Activated CD4-positive, alpha-beta memory T cell treated with anti-CD3 and anti-CD28 coated beads for 36 hours (primary cell): ENCODE results near the gene RAB3D. TPM values are rescaled to one million over a fixed set of nuclear protein-coding genes. Genes with fewer than 3 reads are reported as not detected.
"Not testable (repeated sequence)": the region's sequence is repeated elsewhere in the genome, so short reads cannot be mapped to it uniquely, and the experiment has no call there.

Experiments
- CTCF ChIA-PET: fragments of 350-600 bp; sonication (Branson Sonifier 250); formaldehyde crosslinking; loops from one replicate; lab custom pipeline; 2021; ENCODE audit warnings: antibody characterized with exemption, inconsistent platforms; lab: Charles Lee
- POLR2A ChIA-PET: fragments of 350-600 bp; sonication (Branson Sonifier 250); formaldehyde crosslinking; loops from one replicate; lab custom pipeline; 2021; ENCODE audit warnings: antibody characterized with exemption; lab: Charles Lee
- DNase-seq: peaks from one replicate; pipeline ENCODE4 v3.0.0-alpha.2; 2020
- H3K27ac Mint-ChIP-seq: one replicate; pipeline ENCODE4 v1.8.0; 2021; ENCODE audit warnings: mixed read lengths
- H3K27me3 Mint-ChIP-seq: one replicate; pipeline ENCODE4 v1.8.0; 2021; ENCODE audit warnings: mixed read lengths
- H3K36me3 Mint-ChIP-seq: one replicate; pipeline ENCODE4 v1.8.0; 2021; ENCODE audit warnings: mixed read lengths
- H3K4me1 Mint-ChIP-seq: one replicate; pipeline ENCODE4 v1.8.0; 2021; ENCODE audit warnings: low read depth, mixed read lengths
- H3K4me3 Mint-ChIP-seq: one replicate; pipeline ENCODE4 v1.8.0; 2021; ENCODE audit warnings: mild to moderate bottlenecking, mixed read lengths
- H3K9me3 Mint-ChIP-seq: one replicate; pipeline ENCODE4 v1.8.0; 2021; ENCODE audit warnings: mixed read lengths
- intact Hi-C: fragments of 100-400 bp; cut with micrococcal nuclease; formaldehyde crosslinking; loops from one replicate; pipeline ENCODE4 v1.15.1; 2023
- total RNA-seq, 2 experiments: library from RNA; stranded (reverse); gene quantifications; one replicate each; pipeline ENCODE4 v1.2.3, GENCODE V29; 2021

Gene RAB3D
- total RNA-seq, 2 experiments from 2014 or later, result 12.5 to 14.4 TPM

DNA sequence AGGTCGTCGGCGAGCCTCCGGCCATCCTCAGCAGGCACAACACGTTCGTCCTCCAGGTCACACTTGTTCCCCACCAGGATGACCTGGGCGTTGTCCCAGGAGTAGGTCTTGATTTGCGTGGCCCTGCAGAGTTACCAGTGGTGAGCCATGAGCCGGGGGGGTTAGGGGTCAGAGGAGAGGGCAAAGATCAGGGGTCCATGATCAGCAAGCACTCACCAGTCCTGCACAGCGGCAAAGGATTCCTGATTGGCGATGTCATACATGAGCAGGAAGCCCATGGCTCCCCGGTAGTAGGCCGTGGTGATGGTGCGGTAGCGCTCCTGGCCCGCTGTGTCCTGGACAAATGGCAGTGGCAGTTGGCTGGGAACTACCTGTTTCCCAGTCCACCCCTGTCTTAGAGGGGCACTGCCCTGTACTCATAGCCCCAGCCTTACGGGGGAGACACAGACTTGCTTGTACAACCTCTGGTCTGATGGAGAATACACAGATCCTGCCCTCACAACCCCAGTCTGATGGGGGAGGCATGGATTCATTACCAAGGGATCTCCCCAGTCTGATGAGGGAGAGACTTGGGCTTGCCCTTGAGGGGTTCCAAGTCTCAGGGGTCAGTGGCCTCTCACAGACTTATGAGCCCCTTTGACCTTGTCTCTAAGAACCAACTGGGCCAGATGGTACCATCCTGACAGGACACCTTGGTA is 3.9 kb downstream of the RAB3D start:
- H3K27ac Mint-ChIP-seq, result no peak overlapping the region
- peaks cover 20% of the 10 kb centered on the region for H3K4me1 Mint-ChIP-seq
- ChIA-PET CTCF (no interaction called here), POLR2A (no interaction called here)
- H3K27me3 Mint-ChIP-seq, result no peaks in the 10 kb centered on the region
- no peak for DNase-seq
- peaks cover 27% of the 10 kb centered on the region for H3K36me3 Mint-ChIP-seq
- intact Hi-C loops, result no loop called here
- no peak overlapping the region for H3K4me3 Mint-ChIP-seq
- peaks cover 3% of the 10 kb centered on the region for H3K9me3 Mint-ChIP-seq

GRCh38 chr19:11333838-11334237 is 5.6 kb downstream of the RAB3D start:
- CTCF ChIA-PET, DNase-seq, intact Hi-C loops, H3K9me3 Mint-ChIP-seq, POLR2A ChIA-PET, H3K27ac Mint-ChIP-seq, H3K27me3 Mint-ChIP-seq, H3K4me3 Mint-ChIP-seq: not testable (repeated sequence)
- Mint-ChIP-seq H3K36me3 (peaks cover 30% of the 10 kb centered on the region), H3K4me1 (peaks cover 16% of the 10 kb centered on the region)

- POLR2A ChIA-PET, result interaction anchor here (0.6 kb wide), 1 partner anchor 11 kb away, joined by 4 read pairs; no protein-coding TSS in a partner anchor
- H3K27me3 Mint-ChIP-seq, result no peaks in the 10 kb centered on the region
- intact Hi-C loops, result no loop called here
- H3K27ac Mint-ChIP-seq, result no peak overlapping the region
- H3K4me1 Mint-ChIP-seq, result peaks cover 9% of the 10 kb centered on the region
- DNase-seq, result no peak
- CTCF ChIA-PET, result no interaction called here
- H3K4me3 Mint-ChIP-seq, result no peak overlapping the region
- H3K36me3 Mint-ChIP-seq, result peaks cover 30% of the 10 kb centered on the region
- H3K9me3 Mint-ChIP-seq, result peaks cover 3% of the 10 kb centered on the region
Observed at GRCh38 chr19:11332822-11333221, 6.6 kb downstream of the RAB3D start.

GRCh38 chr19:11331502-11331901 is 8.0 kb downstream of the RAB3D start:
- intact Hi-C loops, result no loop called here
- Mint-ChIP-seq H3K27ac (no peak overlapping the region), H3K9me3 (peaks cover 3% of the 10 kb centered on the region), H3K4me1 (no peaks in the 10 kb centered on the region), H3K36me3 (peaks cover 30% of the 10 kb centered on the region), H3K4me3 (no peak overlapping the region), H3K27me3 (no peaks in the 10 kb centered on the region)
- POLR2A ChIA-PET, result no interaction called here
- CTCF ChIA-PET, result interaction anchor here (0.6 to 2.4 kb wide), 3 partner anchors 50 to 205 kb away, joined by 3 to 7 read pairs (median 3); no protein-coding TSS in a partner anchor
- DNase-seq, result no peak

- CTCF ChIA-PET, result interaction anchor here (2.4 kb wide), 1 partner anchor 51 kb away, joined by 7 read pairs; no protein-coding TSS in a partner anchor
- POLR2A ChIA-PET, result no interaction called here
- no peak for DNase-seq
- Mint-ChIP-seq H3K27me3 (no peaks in the 10 kb centered on the region), H3K9me3 (no peaks in the 10 kb centered on the region), H3K27ac (no peak overlapping the region), H3K4me1 (no peaks in the 10 kb centered on the region), H3K4me3 (no peak overlapping the region), H3K36me3 (peaks cover 16% of the 10 kb centered on the region)
- intact Hi-C loops, result no loop called here
Observed at GRCh38 chr19:11330127-11330526, 9.3 kb downstream of the RAB3D start.

GRCh38 chr19:11325544-11325943 is 13.9 kb downstream of the RAB3D start:
- intact Hi-C loops, result no loop called here
- H3K36me3 Mint-ChIP-seq, result peaks cover 5% of the 10 kb centered on the region
- ChIA-PET CTCF (interaction anchor here (1.0 kb wide), 1 partner anchor 55 kb away, joined by 3 read pairs; no protein-coding TSS in a partner anchor), POLR2A (no interaction called here)
- H3K4me1 Mint-ChIP-seq, result peaks cover 13% of the 10 kb centered on the region
- no peaks in the 10 kb centered on the region for H3K27me3 Mint-ChIP-seq
- H3K27ac Mint-ChIP-seq, result no peak overlapping the region
- H3K9me3 Mint-ChIP-seq, result no peaks in the 10 kb centered on the region
- DNase-seq, result no peak
- H3K4me3 Mint-ChIP-seq, result no peak overlapping the region

- intact Hi-C loops, result no loop called here
- Mint-ChIP-seq H3K4me3 (no peak overlapping the region), H3K4me1 (peaks cover 13% of the 10 kb centered on the region)
Observed at GRCh38 chr19:11324748-11325389, 14.6 kb downstream of the RAB3D start.

GRCh38 chr19:11324079-11324661 is 15.3 kb downstream of the RAB3D start:
- Mint-ChIP-seq H3K9me3 (no peaks in the 10 kb centered on the region), H3K4me1 (peaks cover 13% of the 10 kb centered on the region), H3K27ac (peak overlapping the region; percentile 86), H3K27me3 (no peaks in the 10 kb centered on the region), H3K4me3 (peak overlapping the region; percentile 54), H3K36me3 (peaks cover 2% of the 10 kb centered on the region)
- intact Hi-C loops, result no loop called here
- peak; percentile 73 for DNase-seq
- ChIA-PET POLR2A (interaction anchor here (0.6 to 1.0 kb wide), 2 partner anchors 22 to 30 kb away, joined by 3 to 5 read pairs; partner anchors contain the start of genes CCDC159 and TMEM205), CTCF (interaction anchor here (1.0 to 1.2 kb wide), 2 partner anchors 57 to 80 kb away, joined by 3 read pairs; no protein-coding TSS in a partner anchor)

More at GRCh38 chr19:11324748-11325389, 14.6 kb downstream of the RAB3D start:
- POLR2A ChIA-PET, result interaction anchor here (0.6 kb wide), 1 partner anchor 31 kb away, joined by 5 read pairs; no protein-coding TSS in a partner anchor
- no peak for DNase-seq
- Mint-ChIP-seq H3K27me3 (no peaks in the 10 kb centered on the region), H3K36me3 (peaks cover 2% of the 10 kb centered on the region), H3K9me3 (no peaks in the 10 kb centered on the region), H3K27ac (peak overlapping the region; percentile 86)
- CTCF ChIA-PET, result interaction anchor here (1.0 to 1.2 kb wide), 2 partner anchors 56 to 81 kb away, joined by 3 read pairs; no protein-coding TSS in a partner anchor

DNA sequence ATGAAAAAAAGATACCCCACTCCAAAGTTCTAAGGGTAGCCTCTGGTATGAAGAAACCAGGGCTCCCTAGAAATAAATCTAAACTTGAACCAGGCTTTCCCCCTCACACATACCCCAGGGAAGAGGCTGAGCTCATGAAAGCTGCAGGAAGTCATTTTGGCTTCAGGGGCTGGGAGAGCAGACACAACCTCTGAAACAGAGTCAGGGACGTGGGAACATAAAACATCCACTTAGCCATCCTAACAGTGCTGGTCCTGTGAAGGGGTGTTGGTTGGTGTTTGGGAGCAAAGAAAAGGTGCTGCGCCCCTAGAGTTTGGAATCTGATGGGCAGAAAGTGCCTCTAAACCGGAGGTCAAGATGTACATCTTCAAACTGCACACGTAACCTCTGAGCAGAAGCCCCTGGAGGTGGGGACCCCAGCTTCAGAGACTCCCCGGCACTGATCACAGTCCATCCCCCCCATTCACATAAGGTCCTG is 15.8 kb downstream of the RAB3D start:
- Mint-ChIP-seq H3K36me3 (peaks cover 2% of the 10 kb centered on the region), H3K27ac (peak overlapping the region; percentile 86), H3K4me1 (peaks cover 13% of the 10 kb centered on the region), H3K4me3 (peak overlapping the region; percentile 54), H3K27me3 (no peaks in the 10 kb centered on the region), H3K9me3 (no peaks in the 10 kb centered on the region)
- intact Hi-C loops, result no loop called here
- DNase-seq, result no peak
- ChIA-PET POLR2A (interaction anchor here (1.0 kb wide), 1 partner anchor 23 kb away, joined by 3 read pairs; the partner anchor contains the start of genes CCDC159 and TMEM205), CTCF (interaction anchor here (1.2 to 1.7 kb wide), 2 partner anchors 58 to 80 kb away, joined by 3 to 5 read pairs; no protein-coding TSS in a partner anchor)

DNA sequence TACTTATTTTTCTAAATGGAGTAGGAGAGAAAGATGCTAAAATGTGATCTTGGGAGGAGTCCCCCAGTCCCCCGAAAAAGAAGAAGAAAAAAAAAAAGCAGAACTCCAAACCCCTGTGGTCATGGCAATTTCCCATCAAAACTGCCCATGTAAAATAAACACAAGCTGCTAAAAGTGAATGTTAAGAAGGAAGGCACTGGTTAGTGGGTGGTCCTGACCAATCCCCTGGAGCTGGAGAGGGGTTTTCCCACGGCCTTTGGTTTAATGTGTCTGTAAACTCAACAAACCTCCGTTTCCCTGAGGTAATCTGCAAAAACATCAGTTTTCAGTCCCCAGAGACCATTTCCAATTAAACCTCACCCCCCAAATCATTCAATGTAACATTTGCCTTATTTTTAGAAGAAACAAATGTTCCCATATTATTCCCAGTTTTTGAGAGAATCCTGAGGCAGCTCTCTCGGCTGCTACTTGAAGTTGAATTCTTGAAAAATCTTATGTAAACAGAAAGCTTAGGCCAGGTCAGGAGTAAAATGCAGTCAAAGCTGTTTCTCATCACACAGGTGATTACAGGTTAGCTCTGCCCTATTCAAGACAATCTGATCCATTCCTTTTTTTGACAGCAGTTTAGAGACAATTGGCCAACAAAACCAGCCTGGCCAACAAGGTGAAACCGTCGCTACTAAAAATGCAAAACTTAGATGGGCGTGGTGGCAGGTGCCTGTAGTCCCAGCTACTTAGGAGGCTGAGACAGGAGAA is 17.0 kb downstream of the RAB3D start:
- Mint-ChIP-seq H3K4me1 (peaks cover 13% of the 10 kb centered on the region), H3K27ac (no peak overlapping the region), H3K27me3 (no peaks in the 10 kb centered on the region), H3K9me3 (no peaks in the 10 kb centered on the region), H3K36me3 (peaks cover 2% of the 10 kb centered on the region), H3K4me3 (no peak overlapping the region)
- CTCF ChIA-PET, result interaction anchor here (1.0 to 1.7 kb wide), 2 partner anchors 59 to 160 kb away, joined by 3 to 5 read pairs; no protein-coding TSS in a partner anchor
- POLR2A ChIA-PET, result interaction anchor here (1.4 kb wide), 1 partner anchor 17 kb away, joined by 4 read pairs; no protein-coding TSS in a partner anchor
- intact Hi-C loops, result no loop called here
- no peak for DNase-seq
